IMR-90 (cell line): ENCODE measurements around the gene URB1.

Source experiments
- CEBPB ChIP-seq: IDR thresholded peaks from 2 replicates; pipeline ENCODE4 v1.6.1; 2012; ENCODE audit warnings: low read depth, low read length, improper control_type of control experiment
- CTCF ChIP-seq: conservative IDR thresholded peaks from 2 replicates; pipeline ENCODE4 v1.5.1; 2012; ENCODE audit warnings: mild to moderate bottlenecking, low read depth, low read length, improper control_type of control experiment
- MAFK ChIP-seq: IDR thresholded peaks from 2 replicates; pipeline ENCODE4 v1.6.1; 2012; ENCODE audit warnings: low read depth, low read length, improper control_type of control experiment
- MXI1 ChIP-seq: IDR thresholded peaks from 2 replicates; pipeline ENCODE4 v1.6.1; 2012; ENCODE audit warnings: low read depth, mild to moderate bottlenecking, low read length, moderate library complexity, borderline replicate concordance
- NFE2L2 ChIP-seq: fragments of 150-350 bp; IDR thresholded peaks from 2 replicates; pipeline ENCODE4 v1.6.1; 2016; ENCODE audit warnings: low read depth, mild to moderate bottlenecking, low read length
- POLR2A ChIP-seq: IDR thresholded peaks from 2 replicates; pipeline ENCODE4 v1.6.1; 2012; ENCODE audit warnings: mild to moderate bottlenecking, low read depth, low read length
- RAD21 ChIP-seq: IDR thresholded peaks from 2 replicates; pipeline ENCODE4 v1.6.1; 2012; ENCODE audit warnings: low read length, improper control_type of control experiment
- SMC3 ChIP-seq: fragments of 150-350 bp; IDR thresholded peaks from 2 replicates; pipeline ENCODE4 v1.6.1; 2016; ENCODE audit warnings: low read depth, mild to moderate bottlenecking, antibody characterized with exemption, low read length, moderate library complexity

GRCh38 chr21:32380940-32381339, 11.9 kb downstream of the URB1 start:
- TF ChIP-seq CTCF (no peak), POLR2A (no peak), MAFK (no peak), NFE2L2 (no peak), SMC3 (no peak), CEBPB (no peak), MXI1 (no peak), RAD21 (no peak)
